Measurements from ENCODE around the gene ELL2. TPM values are rescaled to one million over a fixed set of nuclear protein-coding genes. Genes with fewer than 3 reads are reported as not detected.

ELL2 gene
- total RNA-seq, 2 donors from 2014 or later = 83.9 to 248 TPM

- DNase-seq (ENCODE audit: low spot score) (peak; percentile 50), ATAC-seq (ENCODE audit: insufficient number of reproducible peaks, low FRiP score, low read depth) (peak; percentile 7)
- Histone ChIP-seq H3K4me3 (no peak overlapping the region), H3K9me3 (no peaks in the 10 kb centered on the region), H3K36me3 (no peaks in the 10 kb centered on the region), H3K27ac (peak overlapping the region; percentile 96 to 97), H3K4me1 (ENCODE audit: control insufficient read depth in 1 of 2, low read depth in 2 of 2) (peaks cover 66 to 79% of the 10 kb centered on the region in 2 donors), H3K27me3 (replicated peaks; ENCODE audit: insufficient read depth) (no peaks in the 10 kb centered on the region)
- TF ChIP-seq, protein P1, sequence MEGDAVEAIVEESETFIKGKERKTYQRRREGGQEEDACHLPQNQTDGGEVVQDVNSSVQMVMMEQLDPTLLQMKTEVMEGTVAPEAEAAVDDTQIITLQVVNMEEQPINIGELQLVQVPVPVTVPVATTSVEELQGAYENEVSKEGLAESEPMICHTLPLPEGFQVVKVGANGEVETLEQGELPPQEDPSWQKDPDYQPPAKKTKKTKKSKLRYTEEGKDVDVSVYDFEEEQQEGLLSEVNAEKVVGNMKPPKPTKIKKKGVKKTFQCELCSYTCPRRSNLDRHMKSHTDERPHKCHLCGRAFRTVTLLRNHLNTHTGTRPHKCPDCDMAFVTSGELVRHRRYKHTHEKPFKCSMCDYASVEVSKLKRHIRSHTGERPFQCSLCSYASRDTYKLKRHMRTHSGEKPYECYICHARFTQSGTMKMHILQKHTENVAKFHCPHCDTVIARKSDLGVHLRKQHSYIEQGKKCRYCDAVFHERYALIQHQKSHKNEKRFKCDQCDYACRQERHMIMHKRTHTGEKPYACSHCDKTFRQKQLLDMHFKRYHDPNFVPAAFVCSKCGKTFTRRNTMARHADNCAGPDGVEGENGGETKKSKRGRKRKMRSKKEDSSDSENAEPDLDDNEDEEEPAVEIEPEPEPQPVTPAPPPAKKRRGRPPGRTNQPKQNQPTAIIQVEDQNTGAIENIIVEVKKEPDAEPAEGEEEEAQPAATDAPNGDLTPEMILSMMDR (IDR thresholded peaks at IDR 0.05) = no peak
Observed at GRCh38 chr5:95861221-95861863, 100.3 kb downstream of the ELL2 start.

DNA sequence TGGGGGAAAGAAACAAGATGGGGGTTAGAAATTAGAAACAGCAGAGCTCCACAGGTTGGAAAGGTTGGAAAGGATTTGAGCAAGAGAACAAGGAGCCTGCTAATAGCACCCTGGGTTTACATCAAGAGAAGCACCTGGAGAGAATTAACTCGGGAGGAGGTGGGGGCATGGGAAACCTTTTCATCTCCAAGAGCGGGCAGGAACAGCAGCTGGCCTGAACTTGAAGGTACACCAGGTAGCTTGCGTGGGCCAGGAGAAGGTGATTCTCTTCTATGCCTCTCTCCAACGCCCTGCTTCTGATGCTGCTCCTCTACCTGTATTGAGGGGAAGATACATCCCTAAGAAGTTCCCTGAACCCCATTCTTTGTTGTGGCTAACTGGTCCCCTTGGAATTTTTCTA is 102.0 kb downstream of the ELL2 start:
- no peaks in the 10 kb centered on the region for H3K9me3 ChIP-seq
- DNase-seq (ENCODE audit: low spot score) = no peak

GRCh38 chr5:95858661-95859595 is 102.7 kb downstream of the ELL2 start:
- Histone ChIP-seq H3K4me1 (ENCODE audit: control insufficient read depth in 1 of 2, low read depth in 2 of 2) (peaks cover 53 to 75% of the 10 kb centered on the region in 2 donors), H3K27ac (peak overlapping the region; percentile 96 to 97), H3K9me3 (no peaks in the 10 kb centered on the region), H3K27me3 (replicated peaks; ENCODE audit: insufficient read depth) (no peaks in the 10 kb centered on the region), H3K4me3 (peak overlapping the region; percentile 65), H3K36me3 (no peaks in the 10 kb centered on the region)
- TF ChIP-seq, protein P1 (IDR thresholded peaks at IDR 0.05) = peak; percentile 99
- ATAC-seq (ENCODE audit: insufficient number of reproducible peaks, low FRiP score, low read depth) = peak; percentile 79
- DNase-seq (ENCODE audit: low spot score) = peak; percentile 96

More for the DNA sequence above, 102.0 kb downstream of the ELL2 start:
- Histone ChIP-seq H3K27ac (peak overlapping the region; percentile 96 to 97), H3K4me1 (ENCODE audit: control insufficient read depth in 1 of 2, low read depth in 2 of 2) (peaks cover 60 to 79% of the 10 kb centered on the region in 2 donors), H3K4me3 (peak overlapping the region; percentile 65), H3K27me3 (replicated peaks; ENCODE audit: insufficient read depth) (no peaks in the 10 kb centered on the region), H3K36me3 (no peaks in the 10 kb centered on the region)
- TF ChIP-seq, protein P1 (IDR thresholded peaks at IDR 0.05) = no peak
- no peak for ATAC-seq (ENCODE audit: insufficient number of reproducible peaks, low FRiP score, low read depth)

DNA sequence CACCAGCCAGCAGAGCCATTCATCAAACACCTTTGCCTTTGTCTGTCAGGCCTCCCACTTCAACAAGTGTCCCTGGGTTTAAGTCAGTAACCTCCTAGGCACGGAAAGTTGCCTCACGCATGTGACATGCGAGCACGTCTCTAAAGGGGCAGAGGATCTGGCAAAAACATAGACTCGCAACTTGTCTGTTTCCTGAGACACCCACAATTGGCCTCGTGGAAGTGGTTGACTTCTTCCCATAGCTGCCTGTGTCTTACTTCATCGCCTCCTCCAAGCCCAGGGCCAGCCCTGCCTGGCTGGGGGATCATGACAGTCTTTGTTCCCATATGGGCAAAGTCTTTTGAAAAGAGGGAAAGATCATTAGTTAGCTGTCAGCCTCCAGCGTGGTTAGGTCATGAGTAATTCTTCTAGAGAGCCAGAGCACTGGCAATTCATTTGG is 103.6 kb downstream of the ELL2 start:
- DNase-seq (ENCODE audit: low spot score) (peak; percentile 48), ATAC-seq (ENCODE audit: insufficient number of reproducible peaks, low FRiP score, low read depth) (peak; percentile 27)
- no peaks in the 10 kb centered on the region for H3K27me3 ChIP-seq (replicated peaks; ENCODE audit: insufficient read depth)
- no peaks in the 10 kb centered on the region for H3K36me3 ChIP-seq
- H3K4me1 ChIP-seq (ENCODE audit: control insufficient read depth in 1 of 2, low read depth in 2 of 2) = peaks cover 46 to 68% of the 10 kb centered on the region in 2 donors
- TF ChIP-seq, protein P1 (IDR thresholded peaks at IDR 0.05) = no peak
- peak overlapping the region; percentile 65 for H3K4me3 ChIP-seq
- no peaks in the 10 kb centered on the region for H3K9me3 ChIP-seq
- peak overlapping the region; percentile 96 to 97 for H3K27ac ChIP-seq
